Peyer's patch (tissue), 4 donors: Measurements from ENCODE around the gene PALM3. TPM values are rescaled to one million over a fixed set of nuclear protein-coding genes. Genes with fewer than 3 reads are reported as not detected.
A peak's percentile ranks its signal among the peaks of the same experiment; 100 is the strongest.

Experiments
- DNase-seq, 3 donors: peaks; one replicate each; pipeline ENCODE4 v3.0.0-alpha.2; 2017 to 2019
- H3K27ac ChIP-seq, 4 donors: fragments of 200-600 bp; sonication (generic); one replicate each; pipeline ENCODE4 v1.5.1; 2016 to 2019
- H3K27me3 ChIP-seq, 2 donors: fragments of 200-600 bp; sonication (generic); one replicate each; pipeline ENCODE4 v1.5.1; 2019
- H3K36me3 ChIP-seq, 3 donors: fragments of 200-600 bp; sonication (generic); one replicate each; pipeline ENCODE4 v1.5.1; 2016 to 2019
- H3K4me1 ChIP-seq, 4 donors: fragments of 200-600 bp; sonication (generic); one replicate each; pipeline ENCODE4 v1.5.1; 2016 to 2019
- H3K4me3 ChIP-seq, 4 donors: fragments of 200-600 bp; sonication (generic); 1 replicate in 3 of 4; 2 replicates in 1 of 4; pipeline ENCODE4 v1.5.1; 2016 to 2019; ENCODE audit warnings: mild to moderate bottlenecking in 1 of 4
- H3K9me3 ChIP-seq, 4 donors: fragments of 200-600 bp; sonication (generic); one replicate each; pipeline ENCODE4 v1.5.1; 2016 to 2019; ENCODE audit warnings: mild to moderate bottlenecking in 1 of 4
- POLR2A ChIP-seq, 2 donors: fragments of 450-650 bp; IDR thresholded peaks; one replicate each; pipeline ENCODE4 v1.5.1; 2017; ENCODE audit warnings: antibody characterized with exemption in 2 of 2, mild to moderate bottlenecking in 2 of 2, moderate library complexity in 2 of 2
- total RNA-seq, 4 donors: library from RNA; depleted of rRNA; stranded (reverse); fragments of >200 nt; gene quantifications; one replicate each; pipeline ENCODE4 v1.1.0, GENCODE V29; 2016
- TF ChIP-seq, protein P1 (sequence below), 6 experiments: fragments of 450-650 bp in 4 of 6; fragments of 200-600 bp in 2 of 6; sonication (generic) in 1 of 6; IDR thresholded peaks; one replicate each; pipeline ENCODE4 v1.5.1; 2017 to 2019; ENCODE audit warnings: antibody characterized with exemption in 6 of 6, mild to moderate bottlenecking in 3 of 6, moderate library complexity in 1 of 6

Gene PALM3
- total RNA-seq, 4 donors from 2014 or later: 0.53 to 0.54 TPM; not detected in 2

GRCh38 chr19:14061081-14061749 is 661 bp downstream of the PALM3 start:
- Histone ChIP-seq H3K27me3 (peaks cover 0 to 3% of the 10 kb centered on the region in 2 donors), H3K27ac (no peak overlapping the region), H3K4me1 (peaks cover 0 to 21% (median 5%) of the 10 kb centered on the region in 4 donors), H3K9me3 (no peaks in the 10 kb centered on the region), H3K4me3 (peak overlapping the region in 2 of 4 donors; percentile 14 to 42), H3K36me3 (no peaks in the 10 kb centered on the region)
- no peak for DNase-seq
- TF ChIP-seq, protein P1, sequence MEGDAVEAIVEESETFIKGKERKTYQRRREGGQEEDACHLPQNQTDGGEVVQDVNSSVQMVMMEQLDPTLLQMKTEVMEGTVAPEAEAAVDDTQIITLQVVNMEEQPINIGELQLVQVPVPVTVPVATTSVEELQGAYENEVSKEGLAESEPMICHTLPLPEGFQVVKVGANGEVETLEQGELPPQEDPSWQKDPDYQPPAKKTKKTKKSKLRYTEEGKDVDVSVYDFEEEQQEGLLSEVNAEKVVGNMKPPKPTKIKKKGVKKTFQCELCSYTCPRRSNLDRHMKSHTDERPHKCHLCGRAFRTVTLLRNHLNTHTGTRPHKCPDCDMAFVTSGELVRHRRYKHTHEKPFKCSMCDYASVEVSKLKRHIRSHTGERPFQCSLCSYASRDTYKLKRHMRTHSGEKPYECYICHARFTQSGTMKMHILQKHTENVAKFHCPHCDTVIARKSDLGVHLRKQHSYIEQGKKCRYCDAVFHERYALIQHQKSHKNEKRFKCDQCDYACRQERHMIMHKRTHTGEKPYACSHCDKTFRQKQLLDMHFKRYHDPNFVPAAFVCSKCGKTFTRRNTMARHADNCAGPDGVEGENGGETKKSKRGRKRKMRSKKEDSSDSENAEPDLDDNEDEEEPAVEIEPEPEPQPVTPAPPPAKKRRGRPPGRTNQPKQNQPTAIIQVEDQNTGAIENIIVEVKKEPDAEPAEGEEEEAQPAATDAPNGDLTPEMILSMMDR (IDR thresholded peaks at IDR 0.05): no peak
- no peak for TF ChIP-seq POLR2A (IDR thresholded peaks at IDR 0.05)

- Histone ChIP-seq H3K4me1 (peaks cover 0 to 21% (median 5%) of the 10 kb centered on the region in 4 donors), H3K27ac (no peak overlapping the region), H3K4me3 (no peak overlapping the region), H3K9me3 (no peaks in the 10 kb centered on the region), H3K27me3 (peaks cover 0 to 3% of the 10 kb centered on the region in 2 donors), H3K36me3 (no peaks in the 10 kb centered on the region)
- DNase-seq: peak in 1 of 3 donors; percentile 47
- TF ChIP-seq POLR2A (IDR thresholded peaks at IDR 0.05): no peak
- TF ChIP-seq, protein P1 (IDR thresholded peaks at IDR 0.05): no peak
Measured at GRCh38 chr19:14059652-14060155, 2.2 kb downstream of the PALM3 start.

DNA sequence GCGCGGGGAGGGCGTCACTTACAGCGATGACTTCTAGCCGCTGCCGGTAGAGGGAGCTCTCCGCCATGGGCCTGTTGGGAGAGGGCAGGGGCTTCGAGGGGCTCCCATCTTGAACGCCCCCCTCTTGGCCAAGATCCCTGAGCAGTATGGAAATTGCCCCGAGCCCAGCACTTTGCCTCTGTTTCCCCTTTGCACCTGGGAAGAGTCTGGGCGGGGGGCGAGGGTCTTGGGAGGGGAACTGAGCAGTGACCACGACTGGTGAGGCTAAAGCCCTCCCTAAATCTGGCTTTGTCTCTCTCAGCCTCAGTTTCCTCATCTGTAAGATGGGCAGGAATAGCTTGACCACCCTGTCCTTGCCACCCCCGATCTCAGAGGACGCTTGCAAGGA is 2.8 kb downstream of the PALM3 start:
- no peaks in the 10 kb centered on the region for H3K36me3 ChIP-seq
- H3K27ac ChIP-seq: no peak overlapping the region
- peak in 2 of 3 donors; percentile 58 to 61 for DNase-seq
- TF ChIP-seq, protein P1 (IDR thresholded peaks at IDR 0.05): peak; percentile 5 to 67 (median 54)
- no peak for TF ChIP-seq POLR2A (IDR thresholded peaks at IDR 0.05)
- H3K27me3 ChIP-seq: no peaks in the 10 kb centered on the region
- no peak overlapping the region for H3K4me3 ChIP-seq
- peaks cover 0 to 21% (median 5%) of the 10 kb centered on the region in 4 donors for H3K4me1 ChIP-seq
- no peaks in the 10 kb centered on the region for H3K9me3 ChIP-seq

- H3K4me3 ChIP-seq: no peak overlapping the region
- no peaks in the 10 kb centered on the region for H3K9me3 ChIP-seq
- no peak overlapping the region for H3K27ac ChIP-seq
- DNase-seq: no peak
- TF ChIP-seq, protein P1 (IDR thresholded peaks at IDR 0.05): no peak
- no peak for TF ChIP-seq POLR2A (IDR thresholded peaks at IDR 0.05)
- peaks cover 0 to 21% (median 5%) of the 10 kb centered on the region in 4 donors for H3K4me1 ChIP-seq
- no peaks in the 10 kb centered on the region for H3K36me3 ChIP-seq
- H3K27me3 ChIP-seq: no peaks in the 10 kb centered on the region
Measured at GRCh38 chr19:14058182-14059092, 3.4 kb downstream of the PALM3 start.

DNA sequence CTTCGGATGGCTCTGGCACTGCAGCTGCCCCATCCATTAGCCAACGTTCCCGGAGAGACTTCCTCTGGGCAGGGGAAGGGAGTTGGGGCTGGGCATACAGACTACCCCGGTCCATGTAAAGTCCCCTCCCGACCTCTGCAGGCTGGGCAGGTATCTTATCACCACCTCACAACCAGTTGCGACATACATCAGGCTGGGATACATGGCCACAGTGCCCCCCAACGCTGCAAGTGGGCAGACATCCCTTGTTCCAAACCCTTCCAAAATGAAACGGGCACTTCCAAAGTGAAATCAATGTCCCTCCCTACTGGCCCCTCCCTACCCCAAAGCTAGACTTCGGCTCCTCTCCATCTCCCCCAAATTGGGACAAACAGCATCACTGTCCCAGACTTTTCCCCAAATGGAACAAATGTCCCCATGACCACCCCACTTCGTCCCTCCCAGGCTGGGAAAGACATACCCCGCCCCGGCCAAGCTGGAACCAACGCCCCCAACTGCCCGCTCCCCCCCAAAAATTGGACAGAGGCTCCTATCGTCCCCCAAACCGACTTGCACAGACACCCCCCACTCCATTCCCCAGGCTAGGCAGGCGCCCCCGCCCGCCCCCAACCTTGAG is 5.0 kb downstream of the PALM3 start:
- Histone ChIP-seq H3K4me3 (peak overlapping the region in 2 of 4 donors; percentile 41 to 43), H3K4me1 (peaks cover 0 to 18% (median 5%) of the 10 kb centered on the region in 4 donors), H3K27ac (no peak overlapping the region), H3K36me3 (no peaks in the 10 kb centered on the region), H3K9me3 (no peaks in the 10 kb centered on the region), H3K27me3 (no peaks in the 10 kb centered on the region)
- TF ChIP-seq, protein P1 (IDR thresholded peaks at IDR 0.05): no peak
- no peak for TF ChIP-seq POLR2A (IDR thresholded peaks at IDR 0.05)
- DNase-seq: no peak
